ENCODE measurements around the gene NXPH2.

DNA sequence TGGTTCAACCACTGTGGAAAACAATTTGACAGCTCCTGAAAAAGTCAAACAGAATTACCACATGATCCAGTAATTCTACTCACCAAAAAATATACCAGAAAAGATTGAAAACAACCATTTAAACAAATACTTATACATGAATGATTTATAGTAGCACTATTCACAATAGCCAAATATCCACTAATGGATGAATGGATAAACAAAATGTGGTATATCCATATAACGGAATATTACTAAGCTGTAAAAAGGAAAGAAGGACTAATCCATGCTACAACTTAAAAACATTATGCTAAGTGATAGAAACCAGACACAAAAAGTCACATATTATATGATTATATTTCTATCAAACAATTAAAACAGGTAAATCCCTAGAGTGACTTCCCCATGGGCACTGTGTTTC is 147.1 kb downstream of the NXPH2 start:
- TF ChIP-seq, protein P1, sequence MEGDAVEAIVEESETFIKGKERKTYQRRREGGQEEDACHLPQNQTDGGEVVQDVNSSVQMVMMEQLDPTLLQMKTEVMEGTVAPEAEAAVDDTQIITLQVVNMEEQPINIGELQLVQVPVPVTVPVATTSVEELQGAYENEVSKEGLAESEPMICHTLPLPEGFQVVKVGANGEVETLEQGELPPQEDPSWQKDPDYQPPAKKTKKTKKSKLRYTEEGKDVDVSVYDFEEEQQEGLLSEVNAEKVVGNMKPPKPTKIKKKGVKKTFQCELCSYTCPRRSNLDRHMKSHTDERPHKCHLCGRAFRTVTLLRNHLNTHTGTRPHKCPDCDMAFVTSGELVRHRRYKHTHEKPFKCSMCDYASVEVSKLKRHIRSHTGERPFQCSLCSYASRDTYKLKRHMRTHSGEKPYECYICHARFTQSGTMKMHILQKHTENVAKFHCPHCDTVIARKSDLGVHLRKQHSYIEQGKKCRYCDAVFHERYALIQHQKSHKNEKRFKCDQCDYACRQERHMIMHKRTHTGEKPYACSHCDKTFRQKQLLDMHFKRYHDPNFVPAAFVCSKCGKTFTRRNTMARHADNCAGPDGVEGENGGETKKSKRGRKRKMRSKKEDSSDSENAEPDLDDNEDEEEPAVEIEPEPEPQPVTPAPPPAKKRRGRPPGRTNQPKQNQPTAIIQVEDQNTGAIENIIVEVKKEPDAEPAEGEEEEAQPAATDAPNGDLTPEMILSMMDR (IDR thresholded peaks at IDR 0.05 in 4 of 5, conservative IDR thresholded peaks at IDR 0.05 in 1 of 5) = no peak
- no peak for TF ChIP-seq POLR2A (IDR thresholded peaks at IDR 0.05)

Data from gastrocnemius medialis (tissue), 4 donors.